ENCODE results near the gene ZNF70.

ZNF70 gene

GRCh38 chr22:23712256-23712655 lies 38.7 kb downstream of the ZNF70 start:
- Histone ChIP-seq H3K27me3 (replicated peaks; ENCODE audit: control insufficient read depth, insufficient read depth, low read length) (no peaks in the 10 kb centered on the region), H3K9me3 (ENCODE audit: control insufficient read depth, low read length) (no peaks in the 10 kb centered on the region), H3K36me3 (ENCODE audit: control insufficient read depth, insufficient read depth, low read length, severe bottlenecking) (peaks cover 61% of the 10 kb centered on the region), H3K4me1 (ENCODE audit: control insufficient read depth, insufficient read depth, low read length) (peaks cover 6% of the 10 kb centered on the region), H3K9ac (ENCODE audit: low read length) (no peak overlapping the region), H3K4me3 (ENCODE audit: low read length) (no peak overlapping the region)
- DNase-seq (ENCODE audit: low read depth) = no peak

DNA sequence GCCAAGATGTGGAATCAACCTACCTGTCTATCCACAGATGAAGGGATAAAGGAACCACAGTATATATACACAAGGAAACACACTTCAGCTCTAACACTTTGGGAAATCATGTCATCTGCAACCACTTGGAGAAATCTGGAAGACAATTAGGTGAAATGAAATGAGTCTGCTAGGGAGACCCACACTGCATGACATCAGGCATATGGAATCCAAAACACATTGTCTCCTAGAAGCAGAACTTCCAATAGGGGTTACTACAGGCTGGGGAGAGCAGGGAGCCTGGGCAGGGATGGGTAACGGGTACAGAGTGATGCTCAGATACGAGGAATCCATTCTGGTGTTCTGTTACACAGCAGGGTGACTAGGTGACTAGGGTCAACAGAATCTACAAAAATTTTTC lies 41.8 kb downstream of the ZNF70 start:
- no peaks in the 10 kb centered on the region for H3K9me3 ChIP-seq (ENCODE audit: control insufficient read depth, low read length)
- no peak overlapping the region for H3K9ac ChIP-seq (ENCODE audit: low read length)
- H3K4me3 ChIP-seq (ENCODE audit: low read length) = no peak overlapping the region
- DNase-seq (ENCODE audit: low read depth) = peak; percentile 21
- H3K4me1 ChIP-seq (ENCODE audit: control insufficient read depth, insufficient read depth, low read length) = no peaks in the 10 kb centered on the region
- H3K36me3 ChIP-seq (ENCODE audit: control insufficient read depth, insufficient read depth, low read length, severe bottlenecking) = peaks cover 88% of the 10 kb centered on the region
- H3K27me3 ChIP-seq (replicated peaks; ENCODE audit: control insufficient read depth, insufficient read depth, low read length) = no peaks in the 10 kb centered on the region

GRCh38 chr22:23708270-23708669 lies 42.6 kb downstream of the ZNF70 start:
- Histone ChIP-seq H3K9me3 (ENCODE audit: control insufficient read depth, low read length) (no peaks in the 10 kb centered on the region), H3K4me3 (ENCODE audit: low read length) (no peak overlapping the region), H3K36me3 (ENCODE audit: control insufficient read depth, insufficient read depth, low read length, severe bottlenecking) (peaks cover 84% of the 10 kb centered on the region), H3K9ac (ENCODE audit: low read length) (no peak overlapping the region), H3K4me1 (ENCODE audit: control insufficient read depth, insufficient read depth, low read length) (no peaks in the 10 kb centered on the region), H3K27me3 (replicated peaks; ENCODE audit: control insufficient read depth, insufficient read depth, low read length) (no peaks in the 10 kb centered on the region)
- DNase-seq (ENCODE audit: low read depth) = no peak

DNA sequence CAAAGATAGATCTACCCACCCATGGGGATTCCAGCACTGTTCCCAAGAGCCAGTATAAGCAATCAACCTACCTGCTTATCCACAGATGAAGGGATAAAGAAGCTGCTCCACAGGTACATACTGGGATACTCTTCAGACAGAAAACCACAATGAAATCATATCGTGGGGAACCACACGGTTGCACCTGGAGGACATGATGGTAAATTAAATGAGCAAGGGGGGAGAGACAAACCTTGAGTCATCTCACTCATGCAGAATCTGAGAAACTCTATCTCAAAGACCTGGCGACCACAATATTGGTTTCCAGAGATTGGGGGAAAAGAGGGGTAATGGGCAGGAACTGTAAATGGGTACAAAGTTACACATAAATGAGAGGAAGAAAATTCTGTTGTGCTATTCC lies 45.6 kb downstream of the ZNF70 start:
- Histone ChIP-seq H3K9me3 (ENCODE audit: control insufficient read depth, low read length) (no peaks in the 10 kb centered on the region), H3K9ac (ENCODE audit: low read length) (no peak overlapping the region), H3K36me3 (ENCODE audit: control insufficient read depth, insufficient read depth, low read length, severe bottlenecking) (peaks cover 85% of the 10 kb centered on the region), H3K4me3 (ENCODE audit: low read length) (no peak overlapping the region), H3K27me3 (replicated peaks; ENCODE audit: control insufficient read depth, insufficient read depth, low read length) (no peaks in the 10 kb centered on the region), H3K4me1 (ENCODE audit: control insufficient read depth, insufficient read depth, low read length) (no peaks in the 10 kb centered on the region)
- no peak for DNase-seq (ENCODE audit: low read depth)

GRCh38 chr22:23704829-23705228 lies 46.1 kb downstream of the ZNF70 start:
- Histone ChIP-seq H3K9me3 (ENCODE audit: control insufficient read depth, low read length) (no peaks in the 10 kb centered on the region), H3K4me1 (ENCODE audit: control insufficient read depth, insufficient read depth, low read length) (no peaks in the 10 kb centered on the region), H3K9ac (ENCODE audit: low read length) (no peak overlapping the region), H3K36me3 (ENCODE audit: control insufficient read depth, insufficient read depth, low read length, severe bottlenecking) (peaks cover 86% of the 10 kb centered on the region), H3K27me3 (replicated peaks; ENCODE audit: control insufficient read depth, insufficient read depth, low read length) (no peaks in the 10 kb centered on the region), H3K4me3 (ENCODE audit: low read length) (no peak overlapping the region)
- DNase-seq (ENCODE audit: low read depth) = no peak

DNA sequence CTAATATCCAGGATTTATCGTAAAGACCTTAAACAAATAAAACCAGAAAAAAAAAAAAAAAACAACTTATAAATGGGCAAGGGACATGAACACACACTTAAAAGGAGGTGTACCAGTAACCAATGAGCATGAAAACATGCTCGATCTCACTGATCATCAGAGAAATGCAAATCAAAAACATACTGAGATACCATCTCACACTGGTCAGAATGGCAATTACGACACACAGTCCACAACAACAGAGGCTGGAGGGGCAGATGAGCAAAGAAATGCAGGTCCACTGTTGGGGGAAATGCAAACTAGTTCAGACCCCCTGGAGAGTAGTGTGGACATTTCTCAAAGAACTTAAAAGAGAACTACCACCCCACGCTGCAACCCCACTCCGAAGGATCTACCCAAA lies 46.9 kb downstream of the ZNF70 start:
- no peak for DNase-seq (ENCODE audit: low read depth)
- Histone ChIP-seq H3K4me3 (ENCODE audit: low read length) (no peak overlapping the region), H3K36me3 (ENCODE audit: control insufficient read depth, insufficient read depth, low read length, severe bottlenecking) (peaks cover 80% of the 10 kb centered on the region), H3K9ac (ENCODE audit: low read length) (no peak overlapping the region), H3K9me3 (ENCODE audit: control insufficient read depth, low read length) (no peaks in the 10 kb centered on the region), H3K27me3 (replicated peaks; ENCODE audit: control insufficient read depth, insufficient read depth, low read length) (no peaks in the 10 kb centered on the region), H3K4me1 (ENCODE audit: control insufficient read depth, insufficient read depth, low read length) (no peaks in the 10 kb centered on the region)

DNA sequence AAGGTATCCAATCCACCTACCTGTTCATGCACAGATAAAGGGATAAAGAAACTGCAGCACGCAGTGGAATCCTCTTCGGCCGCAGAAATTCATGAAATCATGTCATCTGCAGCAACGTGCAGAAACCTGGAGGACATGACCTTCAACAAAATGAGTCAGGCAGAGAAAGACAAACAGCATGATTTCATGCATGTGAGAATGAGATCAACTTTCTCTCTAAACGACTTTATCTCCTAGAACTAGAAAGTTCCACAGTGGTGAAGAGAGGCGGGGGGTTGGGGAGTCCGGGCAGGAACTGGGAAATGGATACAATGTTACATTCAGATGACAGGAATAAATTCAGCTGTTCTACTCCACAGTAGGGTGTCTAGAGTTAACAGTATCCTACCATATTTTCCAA lies 50.2 kb downstream of the ZNF70 start:
- peaks cover 54% of the 10 kb centered on the region for H3K36me3 ChIP-seq (ENCODE audit: control insufficient read depth, insufficient read depth, low read length, severe bottlenecking)
- H3K4me3 ChIP-seq (ENCODE audit: low read length) = no peak overlapping the region

DNA sequence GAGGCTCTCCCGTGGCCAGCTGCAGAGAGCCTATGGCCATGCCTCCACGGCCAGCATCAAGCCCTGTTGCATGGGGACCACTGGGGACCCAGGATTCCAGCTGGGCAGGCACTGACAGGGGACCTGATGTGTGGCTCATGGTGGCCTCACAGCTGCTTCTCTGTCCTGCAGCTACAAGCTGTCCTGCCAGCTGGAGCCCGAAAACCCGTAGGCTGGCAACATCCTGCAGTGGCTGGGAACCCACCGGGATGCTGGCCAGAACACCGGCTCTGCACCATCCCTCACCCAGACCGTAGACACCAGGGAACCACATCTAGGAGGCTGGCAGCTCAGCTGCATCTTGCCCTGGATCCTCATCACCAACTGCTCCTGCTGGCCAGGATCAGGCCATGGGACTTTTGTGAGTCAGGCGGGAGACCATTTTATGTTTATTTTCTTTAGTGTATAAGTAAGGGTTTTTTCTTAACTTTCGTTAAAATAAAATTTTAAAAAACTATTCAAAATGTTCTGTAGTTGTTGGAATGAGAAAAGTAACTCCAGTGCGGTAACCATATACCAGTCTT lies 52.2 kb downstream of the ZNF70 start:
- peaks cover 57% of the 10 kb centered on the region for H3K36me3 ChIP-seq (ENCODE audit: control insufficient read depth, insufficient read depth, low read length, severe bottlenecking)
- H3K9ac ChIP-seq (ENCODE audit: low read length) = no peak overlapping the region
- no peak overlapping the region for H3K4me3 ChIP-seq (ENCODE audit: low read length)
- H3K4me1 ChIP-seq (ENCODE audit: control insufficient read depth, insufficient read depth, low read length) = no peaks in the 10 kb centered on the region
- no peaks in the 10 kb centered on the region for H3K9me3 ChIP-seq (ENCODE audit: control insufficient read depth, low read length)
- H3K27me3 ChIP-seq (replicated peaks; ENCODE audit: control insufficient read depth, insufficient read depth, low read length) = no peaks in the 10 kb centered on the region
- no peak for DNase-seq (ENCODE audit: low read depth)

More for the DNA sequence above, 50.2 kb downstream of the ZNF70 start:
- no peaks in the 10 kb centered on the region for H3K4me1 ChIP-seq (ENCODE audit: control insufficient read depth, insufficient read depth, low read length)
- H3K27me3 ChIP-seq (replicated peaks; ENCODE audit: control insufficient read depth, insufficient read depth, low read length) = no peaks in the 10 kb centered on the region
- DNase-seq (ENCODE audit: low read depth) = peak; percentile 9
- no peak overlapping the region for H3K9ac ChIP-seq (ENCODE audit: low read length)
- H3K9me3 ChIP-seq (ENCODE audit: control insufficient read depth, low read length) = no peaks in the 10 kb centered on the region

DNA sequence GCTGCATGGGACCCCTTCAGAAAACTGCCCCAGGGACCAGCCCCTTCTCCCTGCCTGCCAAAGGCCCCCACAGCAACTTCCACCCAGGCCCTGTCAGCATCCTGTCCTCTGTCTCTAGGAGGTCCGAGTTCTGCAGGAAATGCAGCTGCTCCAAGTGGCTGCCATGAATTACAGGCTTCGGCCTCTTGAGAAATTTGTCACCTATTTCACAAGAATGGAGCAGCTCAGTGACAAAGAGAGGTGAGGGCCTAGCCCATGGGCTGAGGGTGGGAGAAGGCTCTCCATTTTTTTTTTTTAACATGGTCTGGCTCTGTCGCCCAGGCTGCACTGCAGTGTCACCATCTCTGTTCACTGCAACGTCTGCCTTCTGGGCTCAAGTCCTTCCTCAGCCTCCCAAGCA lies 52.8 kb downstream of the ZNF70 start:
- H3K9ac ChIP-seq (ENCODE audit: low read length) = no peak overlapping the region
- no peaks in the 10 kb centered on the region for H3K9me3 ChIP-seq (ENCODE audit: control insufficient read depth, low read length)
- peaks cover 60% of the 10 kb centered on the region for H3K36me3 ChIP-seq (ENCODE audit: control insufficient read depth, insufficient read depth, low read length, severe bottlenecking)
- H3K27me3 ChIP-seq (replicated peaks; ENCODE audit: control insufficient read depth, insufficient read depth, low read length) = no peaks in the 10 kb centered on the region
- H3K4me1 ChIP-seq (ENCODE audit: control insufficient read depth, insufficient read depth, low read length) = no peaks in the 10 kb centered on the region
- no peak for DNase-seq (ENCODE audit: low read depth)
- no peak overlapping the region for H3K4me3 ChIP-seq (ENCODE audit: low read length)

DNA sequence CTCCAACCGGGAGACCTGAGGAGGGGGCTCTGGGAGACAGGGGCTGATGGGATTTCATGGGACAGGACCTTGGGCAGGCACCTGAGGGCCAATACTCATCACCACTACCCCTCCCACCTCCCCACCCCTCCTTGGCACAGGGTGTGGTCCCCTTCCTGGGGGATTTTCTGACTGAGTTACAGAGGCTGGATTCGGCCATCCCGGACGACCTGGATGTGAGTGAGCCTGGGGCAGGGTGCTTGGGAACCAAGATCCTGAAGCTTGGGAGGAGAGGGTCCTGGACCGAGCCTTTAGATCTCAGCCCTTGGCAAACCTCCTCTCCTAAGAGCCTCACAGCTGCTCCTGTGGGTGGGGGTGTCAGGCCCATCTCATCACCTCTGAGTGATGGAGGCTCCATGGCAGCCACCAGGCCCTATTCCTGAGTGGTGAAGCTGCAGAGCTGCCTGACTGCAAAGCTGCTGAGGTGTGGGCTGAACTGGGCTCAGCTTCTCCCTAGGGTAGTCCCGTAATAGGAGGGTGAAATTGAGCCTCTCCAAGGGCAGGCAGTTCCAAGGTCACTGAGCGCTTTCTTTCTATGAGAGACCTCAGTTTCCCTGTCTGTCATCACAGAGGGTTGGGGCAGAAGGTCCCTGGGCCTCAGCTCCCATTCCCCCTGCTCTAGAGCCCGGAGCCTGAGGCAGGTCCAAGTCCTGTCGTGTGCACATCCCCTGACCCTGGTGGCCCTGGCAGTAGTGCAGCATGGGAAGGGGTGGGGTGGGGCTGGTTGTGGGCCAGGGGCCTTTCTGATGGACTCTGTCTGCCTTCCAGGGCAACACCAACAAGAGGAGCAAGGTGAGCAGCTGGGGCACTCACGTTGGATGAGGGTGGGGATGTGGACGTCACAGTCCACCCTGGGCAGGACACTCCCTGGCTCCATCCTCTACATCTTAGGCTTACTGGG lies 53.6 kb downstream of the ZNF70 start:
- DNase-seq (ENCODE audit: low read depth) = no peak
- no peaks in the 10 kb centered on the region for H3K9me3 ChIP-seq (ENCODE audit: control insufficient read depth, low read length)
- H3K27me3 ChIP-seq (replicated peaks; ENCODE audit: control insufficient read depth, insufficient read depth, low read length) = no peaks in the 10 kb centered on the region
- no peak overlapping the region for H3K9ac ChIP-seq (ENCODE audit: low read length)
- no peak overlapping the region for H3K4me3 ChIP-seq (ENCODE audit: low read length)
- peaks cover 59% of the 10 kb centered on the region for H3K36me3 ChIP-seq (ENCODE audit: control insufficient read depth, insufficient read depth, low read length, severe bottlenecking)
- H3K4me1 ChIP-seq (ENCODE audit: control insufficient read depth, insufficient read depth, low read length) = no peaks in the 10 kb centered on the region

GRCh38 chr22:23696326-23696851 lies 54.5 kb downstream of the ZNF70 start:
- Histone ChIP-seq H3K4me1 (ENCODE audit: control insufficient read depth, insufficient read depth, low read length) (no peaks in the 10 kb centered on the region), H3K4me3 (ENCODE audit: low read length) (no peak overlapping the region), H3K36me3 (ENCODE audit: control insufficient read depth, insufficient read depth, low read length, severe bottlenecking) (peaks cover 56% of the 10 kb centered on the region), H3K27me3 (replicated peaks; ENCODE audit: control insufficient read depth, insufficient read depth, low read length) (no peaks in the 10 kb centered on the region), H3K9me3 (ENCODE audit: control insufficient read depth, low read length) (no peaks in the 10 kb centered on the region), H3K9ac (ENCODE audit: low read length) (no peak overlapping the region)
- no peak for DNase-seq (ENCODE audit: low read depth)

All from adipocyte (in vitro differentiated cells).